HepG2 (cell line): ENCODE results near the gene C20orf96. TPM values are rescaled to one million over a fixed set of nuclear protein-coding genes. Genes with fewer than 3 reads are reported as not detected.
A peak's percentile ranks its signal among the peaks of the same experiment; 100 is the strongest.

Experiments
- ATAC-seq: fragments of 200-7000 bp; cut with Tn5 transposase; 3 replicates; pipeline ENCODE4 v1.9.1; 2020; ENCODE audit warnings: mild to moderate bottlenecking, moderate library complexity
- BruUV-seq: library from RNA; stranded (reverse); fragments of 400-500 nt; replicated peaks from 2 replicates; lab custom pipeline; 2021; lab: Mats Ljungman, UMichigan
- CTCF ChIA-PET: fragments of 300-600 bp; formaldehyde crosslinking; extraction: SDS; loops from one replicate; lab custom pipeline; 2021; ENCODE audit warnings: low total read pairs, inconsistent platforms, low intra/inter-chr PET ratio; lab: Yijun Ruan, JAX
- POLR2A ChIA-PET: fragments of 350-600 bp; sonication (Branson Sonifier 250); formaldehyde crosslinking; loops from one replicate; lab custom pipeline; 2020; ENCODE audit warnings: antibody characterized with exemption, inconsistent platforms; lab: Yijun Ruan, JAX
- DNase-seq: peaks from one replicate; pipeline ENCODE4 v3.0.0-alpha.2; 2015; ENCODE audit warnings: low spot score
- FAIRE-seq: peaks from 3 replicates; lab custom pipeline; 2011; peaks lifted over from hg19 to GRCh38; lab: Jason Lieb, UNC
- H2AFZ ChIP-seq: one replicate; pipeline ENCODE4 v1.6.1; 2011; ENCODE audit warnings: low read length, inconsistent platforms
- H3K27ac ChIP-seq: fragments of 300-600 bp; 3 replicates; pipeline ENCODE4 v1.8.0; 2011; ENCODE audit warnings: mixed run types, mild to moderate bottlenecking, mixed read lengths, low read length, inconsistent platforms; ENCODE audit not compliant: insufficient read depth; ENCODE audit errors: extremely low read length
- H3K27me3 ChIP-seq, 2 experiments: fragments of 200-600 bp in 1 of 2; 2 replicates in 1 of 2; 3 replicates in 1 of 2; pipeline versions ENCODE4 v1.6.0 to v1.8.0; 2011; ENCODE audit warnings: low read length in 2 of 2, mild to moderate bottlenecking in 2 of 2, moderate library complexity in 2 of 2, inconsistent platforms in 1 of 2; ENCODE audit not compliant: insufficient read depth in 2 of 2, control insufficient read depth in 1 of 2
- H3K36me3 ChIP-seq, 2 experiments: fragments of 200-600 bp in 1 of 2; replicated peaks in 1 of 2; 2 replicates in 1 of 2; 3 replicates in 1 of 2; pipeline versions ENCODE4 v1.5.1 to v1.8.0; 2011; ENCODE audit warnings: low read length in 2 of 2, inconsistent platforms in 1 of 2; ENCODE audit not compliant: insufficient read depth in 2 of 2, control insufficient read depth in 1 of 2
- H3K4me1 ChIP-seq: 2 replicates; pipeline ENCODE4 v1.5.1; 2012; ENCODE audit warnings: low read length, inconsistent platforms; ENCODE audit not compliant: insufficient read depth
- H3K4me2 ChIP-seq: 2 replicates; pipeline ENCODE4 v1.6.0; 2011; ENCODE audit warnings: low read depth, low read length, inconsistent platforms
- H3K4me3 ChIP-seq, 3 experiments: fragments of 200-600 bp in 1 of 3; sonication (generic), shearing (Covaris generic) in 1 of 3; replicated peaks in 1 of 3; 2 replicates each; pipeline ENCODE4 v1.5.1; 2011 to 2016; ENCODE audit warnings: low read length in 3 of 3, inconsistent platforms in 2 of 3, low read depth in 2 of 3, mild to moderate bottlenecking in 2 of 3, control low read depth in 1 of 3, mixed read lengths in 1 of 3; ENCODE audit not compliant: insufficient read depth in 1 of 3
- H3K79me2 ChIP-seq: one replicate; pipeline ENCODE4 v1.6.1; 2011; ENCODE audit warnings: low read length, inconsistent platforms; ENCODE audit not compliant: insufficient read depth
- H3K9ac ChIP-seq: 2 replicates; pipeline ENCODE4 v1.6.0; 2011; ENCODE audit warnings: mild to moderate bottlenecking, low read depth, low read length, inconsistent platforms; ENCODE audit not compliant: insufficient read depth
- H3K9me3 ChIP-seq: 2 replicates; pipeline ENCODE4 v1.5.1; 2012; ENCODE audit warnings: mild to moderate bottlenecking, low read length
- H4K20me1 ChIP-seq: 2 replicates; pipeline ENCODE4 v1.6.0; 2011; ENCODE audit warnings: inconsistent platforms, mild to moderate bottlenecking, low read length, moderate library complexity; ENCODE audit not compliant: insufficient read depth
- BRD4 ChIP-seq: sonication (generic); formaldehyde crosslinking; IDR thresholded peaks from 2 replicates; pipeline ENCODE4 v1.4.0; 2020; ENCODE audit warnings: missing genetic modification reagents
- IKZF4 ChIP-seq: sonication (generic); formaldehyde crosslinking; IDR thresholded peaks from 2 replicates; pipeline ENCODE4 v1.5.1; 2020; ENCODE audit warnings: borderline replicate concordance, mild to moderate bottlenecking, low read depth, missing genetic modification reagents; ENCODE audit errors: not compliant biosample characterization
- PAF1 ChIP-seq: IDR thresholded peaks from 2 replicates; pipeline ENCODE4 v1.6.1; 2016; ENCODE audit warnings: missing genetic modification reagents, missing compliant biosample characterization
- SOX13 ChIP-seq, 3 experiments: fragments of 450-650 bp in 1 of 3; sonication (generic) in 1 of 3; formaldehyde crosslinking in 1 of 3; IDR thresholded peaks in 2 of 3; conservative IDR thresholded peaks in 1 of 3; 2 replicates each; pipeline versions ENCODE4 v1.5.0 to v1.6.1; 2016 to 2020; ENCODE audit warnings: antibody characterized with exemption in 1 of 3, mild to moderate bottlenecking in 1 of 3, missing compliant biosample characterization in 1 of 3, missing genetic modification reagents in 1 of 3, moderate library complexity in 1 of 3
- ZNF136 ChIP-seq: sonication (generic); formaldehyde crosslinking; IDR thresholded peaks from 2 replicates; pipeline ENCODE4 v1.8.1; 2022; ENCODE audit warnings: low read depth, mild to moderate bottlenecking, moderate library complexity, missing genetic modification reagents
- ZNF501 ChIP-seq: sonication (generic); formaldehyde crosslinking; IDR thresholded peaks from 2 replicates; pipeline ENCODE4 v1.5.1; 2020; ENCODE audit warnings: mild to moderate bottlenecking, moderate library complexity, missing genetic modification reagents
- ZNF547 ChIP-seq: sonication (generic); formaldehyde crosslinking; IDR thresholded peaks from 2 replicates; pipeline ENCODE4 v1.5.1; 2020; ENCODE audit warnings: mild to moderate bottlenecking, missing genetic modification reagents
- ZNF720 ChIP-seq: sonication (generic); formaldehyde crosslinking; IDR thresholded peaks from 2 replicates; pipeline ENCODE4 v1.4.0; 2020; ENCODE audit warnings: missing genetic modification reagents
- ZNF879 ChIP-seq: sonication (generic); formaldehyde crosslinking; IDR thresholded peaks from 2 replicates; pipeline ENCODE4 v1.8.1; 2023; ENCODE audit warnings: missing genetic modification reagents
- WGBS: methylation state at CpG from one replicate; pipeline ENCODE4 v1.1.6; 2017; ENCODE audit warnings: low lambda C conversion rate; 5-methylcytosine and 5-hydroxymethylcytosine counted together
- in situ Hi-C: cut with HindIII; loops from 2 replicates; pipeline ENCODE4 v1.10.0; 2017; ENCODE audit warnings: low pct_unique_long_range_greater_than_20kb; ENCODE audit not compliant: extremely low pct_ligation_motif_present
- intact Hi-C: fragments of 100-400 bp; cut with micrococcal nuclease; formaldehyde crosslinking; loops from one replicate; pipeline ENCODE4 v1.10.0; 2022; ENCODE audit not compliant: unreplicated experiment
- polyA plus RNA-seq, 8 experiments: library from polyadenylated mRNA; depleted of rRNA in 3 of 8; stranded (reverse) in 7 of 8; unstranded in 1 of 8; fragments of >200 nt; fragmentation: Illumina TruSeq in 4 of 8; extraction: Trizol in 4 of 8; gene quantifications; 2 replicates each; pipeline versions ENCODE4 v1.2.1 to v1.2.3, GENCODE V29; 2011 to 2016; ENCODE audit warnings: low read depth in 4 of 8, missing spikeins in 1 of 8, mixed read lengths in 1 of 8; ENCODE audit not compliant: insufficient read depth in 1 of 8
- total RNA-seq, 5 experiments: library from RNA; depleted of rRNA; stranded (reverse); fragments of >200 nt; fragmentation: Illumina TruSeq; extraction: Trizol; gene quantifications; 2 replicates each; pipeline ENCODE4 v1.2.3, GENCODE V29; 2016; ENCODE audit warnings: low read depth in 1 of 5
- TF ChIP-seq, protein P1 (sequence below): sonication (generic); formaldehyde crosslinking; IDR thresholded peaks from 2 replicates; pipeline ENCODE4 v1.5.1; 2020; ENCODE audit warnings: mild to moderate bottlenecking, missing genetic modification reagents
- TF ChIP-seq, protein P2 (sequence below): sonication (generic); formaldehyde crosslinking; IDR thresholded peaks from 2 replicates; pipeline ENCODE4 v1.8.0; 2022; ENCODE audit warnings: mild to moderate bottlenecking, missing genetic modification reagents, moderate library complexity
- TF ChIP-seq, protein P3 (sequence below): sonication (generic); formaldehyde crosslinking; IDR thresholded peaks from 2 replicates; pipeline ENCODE4 v1.4.0; 2020; ENCODE audit warnings: missing genetic modification reagents, borderline replicate concordance

The C20orf96 gene
- total and polyA plus RNA-seq, 2 of the 13 experiments (the other 11 are each of a cell fraction or from before 2014, with no cell fraction given), result 3.8 to 20.6 TPM

- TF ChIP-seq, protein P1, sequence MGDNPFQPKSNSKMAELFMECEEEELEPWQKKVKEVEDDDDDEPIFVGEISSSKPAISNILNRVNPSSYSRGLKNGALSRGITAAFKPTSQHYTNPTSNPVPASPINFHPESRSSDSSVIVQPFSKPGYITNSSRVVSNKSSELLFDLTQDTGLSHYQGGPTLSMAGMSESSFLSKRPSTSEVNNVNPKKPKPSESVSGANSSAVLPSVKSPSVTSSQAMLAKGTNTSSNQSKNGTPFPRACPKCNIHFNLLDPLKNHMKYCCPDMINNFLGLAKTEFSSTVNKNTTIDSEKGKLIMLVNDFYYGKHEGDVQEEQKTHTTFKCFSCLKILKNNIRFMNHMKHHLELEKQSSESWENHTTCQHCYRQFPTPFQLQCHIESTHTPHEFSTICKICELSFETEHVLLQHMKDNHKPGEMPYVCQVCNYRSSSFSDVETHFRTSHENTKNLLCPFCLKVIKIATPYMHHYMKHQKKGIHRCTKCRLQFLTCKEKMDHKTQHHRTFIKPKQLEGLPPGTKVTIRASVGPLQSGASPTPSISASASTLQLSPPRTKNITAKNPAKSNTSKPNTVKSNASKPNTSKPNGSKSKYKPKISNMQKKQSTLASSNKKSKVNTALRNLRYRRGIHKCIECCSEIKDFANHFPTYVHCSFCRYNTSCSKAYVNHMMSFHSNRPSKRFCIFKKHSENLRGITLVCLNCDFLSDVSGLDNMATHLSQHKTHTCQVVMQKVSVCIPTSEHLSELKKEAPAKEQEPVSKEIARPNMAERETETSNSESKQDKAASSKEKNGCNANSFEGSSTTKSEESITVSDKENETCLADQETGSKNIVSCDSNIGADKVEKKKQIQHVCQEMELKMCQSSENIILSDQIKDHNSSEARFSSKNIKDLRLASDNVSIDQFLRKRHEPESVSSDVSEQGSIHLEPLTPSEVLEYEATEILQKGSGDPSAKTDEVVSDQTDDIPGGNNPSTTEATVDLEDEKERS, result peak; percentile 62; the same call in 1 of the 2 replicates
- TF ChIP-seq ZNF501 (CRISPR knock-in tag) (no peak; the same call in 1 of the 2 replicates), SOX13 (IDR thresholded peaks at IDR 0.05) (no peak), SOX13 (CRISPR knock-in tag; conservative IDR thresholded peaks at IDR 0.05 in 1 of 2, IDR thresholded peaks at IDR 0.05 in 1 of 2) (0 out of 4 replicates have a peak, but pooled peaks of 1 of the 2 experiments have one; percentile 21), ZNF720 (0 out of 2 replicates have a peak, but pooled peaks have one; percentile 20), ZNF547 (0 out of 2 replicates have a peak, but pooled peaks have one; percentile 39), ZNF136 (peak; percentile 43; the same call in 1 of the 2 replicates), PAF1 (CRISPR knock-in tag) (0 out of 2 replicates have a peak, but pooled peaks have one; percentile 21)
Observed at GRCh38 chr20:300345-300990, 9.9 kb upstream of the C20orf96 start (continued).

GRCh38 chr20:298776-299391, 8.3 kb upstream of the C20orf96 start:
- Histone ChIP-seq H3K36me3 (no peaks in the 10 kb centered on the region), H3K4me3 (peak overlapping the region; percentile 69 to 93 (median 89)), H3K9me3 (no peaks in the 10 kb centered on the region), H4K20me1 (peaks cover 25% of the 10 kb centered on the region), H3K79me2 (peaks cover 42% of the 10 kb centered on the region), H3K9ac (peak overlapping the region; percentile 84), H3K4me1 (peaks cover 39% of the 10 kb centered on the region), H3K4me2 (peak overlapping the region; percentile 80), H2AFZ (no peak overlapping the region), H3K27me3 (peaks cover 0 to 13% of the 10 kb centered on the region in 2 experiments; a peak in 3 of 5 replicates), H3K27ac (peak overlapping the region; percentile 92)
- DNase-seq (no peak), ATAC-seq (no peak), FAIRE-seq (no peak)
- WGBS, result 11% methylated on average over 15 of the region's 15 CpGs
- intact Hi-C loops, result no loop called here
- ChIA-PET CTCF (no interaction called here), POLR2A (interaction anchor here (1.1 to 8.1 kb wide), 5 partner anchors 10 to 49 kb away, joined by 4 to 106 read pairs (median 18); partner anchors contain the start of genes NRSN2 and SOX12)
- BruUV-seq, result no TSS peak
- in situ Hi-C loops, result no loop called here
- TF ChIP-seq BRD4 (CRISPR knock-in tag), result 0 out of 2 replicates have a peak, but pooled peaks have one; percentile 4
- no peak for TF ChIP-seq IKZF4 (CRISPR knock-in tag)
- 0 out of 2 replicates have a peak, but pooled peaks have one; percentile 5 for TF ChIP-seq ZNF879
- TF ChIP-seq, protein P2, sequence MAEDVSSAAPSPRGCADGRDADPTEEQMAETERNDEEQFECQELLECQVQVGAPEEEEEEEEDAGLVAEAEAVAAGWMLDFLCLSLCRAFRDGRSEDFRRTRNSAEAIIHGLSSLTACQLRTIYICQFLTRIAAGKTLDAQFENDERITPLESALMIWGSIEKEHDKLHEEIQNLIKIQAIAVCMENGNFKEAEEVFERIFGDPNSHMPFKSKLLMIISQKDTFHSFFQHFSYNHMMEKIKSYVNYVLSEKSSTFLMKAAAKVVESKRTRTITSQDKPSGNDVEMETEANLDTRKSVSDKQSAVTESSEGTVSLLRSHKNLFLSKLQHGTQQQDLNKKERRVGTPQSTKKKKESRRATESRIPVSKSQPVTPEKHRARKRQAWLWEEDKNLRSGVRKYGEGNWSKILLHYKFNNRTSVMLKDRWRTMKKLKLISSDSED (CRISPR knock-in tag), result no peak
- TF ChIP-seq, protein P3, sequence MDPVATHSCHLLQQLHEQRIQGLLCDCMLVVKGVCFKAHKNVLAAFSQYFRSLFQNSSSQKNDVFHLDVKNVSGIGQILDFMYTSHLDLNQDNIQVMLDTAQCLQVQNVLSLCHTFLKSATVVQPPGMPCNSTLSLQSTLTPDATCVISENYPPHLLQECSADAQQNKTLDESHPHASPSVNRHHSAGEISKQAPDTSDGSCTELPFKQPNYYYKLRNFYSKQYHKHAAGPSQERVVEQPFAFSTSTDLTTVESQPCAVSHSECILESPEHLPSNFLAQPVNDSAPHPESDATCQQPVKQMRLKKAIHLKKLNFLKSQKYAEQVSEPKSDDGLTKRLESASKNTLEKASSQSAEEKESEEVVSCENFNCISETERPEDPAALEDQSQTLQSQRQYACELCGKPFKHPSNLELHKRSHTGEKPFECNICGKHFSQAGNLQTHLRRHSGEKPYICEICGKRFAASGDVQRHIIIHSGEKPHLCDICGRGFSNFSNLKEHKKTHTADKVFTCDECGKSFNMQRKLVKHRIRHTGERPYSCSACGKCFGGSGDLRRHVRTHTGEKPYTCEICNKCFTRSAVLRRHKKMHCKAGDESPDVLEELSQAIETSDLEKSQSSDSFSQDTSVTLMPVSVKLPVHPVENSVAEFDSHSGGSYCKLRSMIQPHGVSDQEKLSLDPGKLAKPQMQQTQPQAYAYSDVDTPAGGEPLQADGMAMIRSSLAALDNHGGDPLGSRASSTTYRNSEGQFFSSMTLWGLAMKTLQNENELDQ (CRISPR knock-in tag), result no peak
